ENCODE data around the gene PTAR1. TPM values are rescaled to one million over a fixed set of nuclear protein-coding genes. Genes with fewer than 3 reads are reported as not detected.

Gene PTAR1
- total RNA-seq, 1 experiment from 2014 or later = 32.2 TPM

GRCh38 chr9:69771775-69772418 lies 12.1 kb upstream of the PTAR1 start:
- ChIA-PET CTCF (no interaction called here), RAD21 (ENCODE audit: low non-redundant PET in 1 of 2, low total read pairs in 2 of 2, uncharacterized antibody in 2 of 2, unreplicated experiment in 2 of 2) (no interaction called here), POLR2A (no interaction called here)
- no peak overlapping the region for H3K9ac ChIP-seq (ENCODE audit: low read length)
- H3K4me2 ChIP-seq (ENCODE audit: low read length) = no peak overlapping the region
- no peak overlapping the region for H2AFZ ChIP-seq (ENCODE audit: low read depth, low read length, poor library complexity, severe bottlenecking)
- H3K9me3 ChIP-seq (ENCODE audit: control insufficient read depth in 1 of 2, insufficient read depth in 1 of 2, low read depth in 1 of 2, low read length in 2 of 2) = no peaks in the 10 kb centered on the region
- H3K27ac ChIP-seq (ENCODE audit: low read depth, low read length) = no peak overlapping the region
- no peaks in the 10 kb centered on the region for H3K4me1 ChIP-seq (ENCODE audit: control insufficient read depth in 1 of 2, insufficient read depth in 2 of 2, low read length in 2 of 2)
- no peak overlapping the region for H3K4me3 ChIP-seq (replicated peaks in 1 of 2; ENCODE audit: low read depth in 1 of 2, low read length in 2 of 2)
- DNase-seq (ENCODE audit: low read depth, low spot score) (no peak), ATAC-seq (no peak)
- H3K27me3 ChIP-seq (ENCODE audit: insufficient read depth, low read length) = no peaks in the 10 kb centered on the region
- H3K9me2 ChIP-seq (ENCODE audit: insufficient read depth) = no peaks in the 10 kb centered on the region
- no peaks in the 10 kb centered on the region for H3K36me3 ChIP-seq (ENCODE audit: control insufficient read depth in 1 of 2, insufficient read depth in 2 of 2, low read length in 2 of 2)
- H4K20me1 ChIP-seq (ENCODE audit: insufficient read depth) = no peaks in the 10 kb centered on the region
- intact Hi-C loops (cut with micrococcal nuclease) = no loop called here
- no peaks in the 10 kb centered on the region for H3K79me2 ChIP-seq (ENCODE audit: insufficient read depth, low read length)
- BruUV-seq (replicated peaks) = no TSS peak
- TF ChIP-seq, protein P1, sequence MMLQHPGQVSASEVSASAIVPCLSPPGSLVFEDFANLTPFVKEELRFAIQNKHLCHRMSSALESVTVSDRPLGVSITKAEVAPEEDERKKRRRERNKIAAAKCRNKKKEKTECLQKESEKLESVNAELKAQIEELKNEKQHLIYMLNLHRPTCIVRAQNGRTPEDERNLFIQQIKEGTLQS (IDR thresholded peaks at IDR 0.05) = no peak
- TF ChIP-seq ELF1 (IDR thresholded peaks at IDR 0.05; ENCODE audit: borderline replicate concordance, low read depth) (no peak), SIN3A (IDR thresholded peaks at IDR 0.05; ENCODE audit: low read depth) (no peak), MAX (IDR thresholded peaks at IDR 0.05) (no peak), REST (IDR thresholded peaks at IDR 0.05; ENCODE audit: low read depth) (no peak), SRF (IDR thresholded peaks at IDR 0.05; ENCODE audit: low read depth) (no peak), RAD21 (IDR thresholded peaks at IDR 0.05; ENCODE audit: low read depth) (no peak), ZFX (IDR thresholded peaks at IDR 0.05) (no peak)
- TF ChIP-seq, protein P2, sequence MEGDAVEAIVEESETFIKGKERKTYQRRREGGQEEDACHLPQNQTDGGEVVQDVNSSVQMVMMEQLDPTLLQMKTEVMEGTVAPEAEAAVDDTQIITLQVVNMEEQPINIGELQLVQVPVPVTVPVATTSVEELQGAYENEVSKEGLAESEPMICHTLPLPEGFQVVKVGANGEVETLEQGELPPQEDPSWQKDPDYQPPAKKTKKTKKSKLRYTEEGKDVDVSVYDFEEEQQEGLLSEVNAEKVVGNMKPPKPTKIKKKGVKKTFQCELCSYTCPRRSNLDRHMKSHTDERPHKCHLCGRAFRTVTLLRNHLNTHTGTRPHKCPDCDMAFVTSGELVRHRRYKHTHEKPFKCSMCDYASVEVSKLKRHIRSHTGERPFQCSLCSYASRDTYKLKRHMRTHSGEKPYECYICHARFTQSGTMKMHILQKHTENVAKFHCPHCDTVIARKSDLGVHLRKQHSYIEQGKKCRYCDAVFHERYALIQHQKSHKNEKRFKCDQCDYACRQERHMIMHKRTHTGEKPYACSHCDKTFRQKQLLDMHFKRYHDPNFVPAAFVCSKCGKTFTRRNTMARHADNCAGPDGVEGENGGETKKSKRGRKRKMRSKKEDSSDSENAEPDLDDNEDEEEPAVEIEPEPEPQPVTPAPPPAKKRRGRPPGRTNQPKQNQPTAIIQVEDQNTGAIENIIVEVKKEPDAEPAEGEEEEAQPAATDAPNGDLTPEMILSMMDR (IDR thresholded peaks at IDR 0.05 in 2 of 3, conservative IDR thresholded peaks at IDR 0.05 in 1 of 3; ENCODE audit: borderline replicate concordance in 1 of 3, insufficient read depth in 1 of 3, low read depth in 2 of 3, low read length in 2 of 3) = no peak
